GM12878 (cell line): ENCODE results near the gene HCST. TPM values are rescaled to one million over a fixed set of nuclear protein-coding genes. Genes with fewer than 3 reads are reported as not detected.

ENCODE experiments used
- ATAC-seq: fragments of 200-7000 bp; cut with Tn5 transposase; 3 replicates; pipeline ENCODE4 v1.9.1; 2020; ENCODE audit warnings: mild to moderate bottlenecking, moderate library complexity
- BruUV-seq: library from RNA; stranded (reverse); fragments of 400-500 nt; replicated peaks from 2 replicates; lab custom pipeline; 2021; lab: Mats Ljungman, UMichigan
- CTCF ChIA-PET: fragments of 300-600 bp; sonication (Branson Sonifier 250); formaldehyde crosslinking; extraction: SDS; loops from one replicate; lab custom pipeline; 2021; ENCODE audit warnings: inconsistent platforms; lab: Yijun Ruan, JAX
- POLR2A ChIA-PET: fragments of 350-600 bp; formaldehyde crosslinking; extraction: SDS; loops from one replicate; lab custom pipeline; 2021; ENCODE audit warnings: inconsistent platforms; lab: Charles Lee
- RAD21 ChIA-PET: fragments of 300-600 bp; sonication (Branson Sonifier 250); formaldehyde crosslinking; loops from one replicate; lab custom pipeline; 2023; ENCODE audit warnings: antibody characterized with exemption; ENCODE audit not compliant: unreplicated experiment; lab: Charles Lee
- SMC1A ChIA-PET: fragments of 300-600 bp; sonication (Branson Sonifier 250); formaldehyde crosslinking; loops from one replicate; lab custom pipeline; 2023; ENCODE audit not compliant: unreplicated experiment, uncharacterized antibody; lab: Charles Lee
- DNase-seq: peaks from one replicate; pipeline ENCODE4 v3.0.0-alpha.2; 2011; ENCODE audit warnings: low read depth, low spot score
- FAIRE-seq: peaks from 3 replicates; lab custom pipeline; 2011; peaks lifted over from hg19 to GRCh38; lab: Jason Lieb, UNC
- H2AFZ ChIP-seq: 2 replicates; pipeline ENCODE4 v1.6.0; 2011; ENCODE audit warnings: low read depth, low read length, control low read depth; ENCODE audit not compliant: control insufficient read depth
- H3K27ac ChIP-seq: 2 replicates; pipeline ENCODE4 v1.5.1; 2011; ENCODE audit warnings: control low read depth; ENCODE audit not compliant: control insufficient read depth, insufficient read depth
- H3K27me3 ChIP-seq, 2 experiments: replicated peaks in 1 of 2; 2 replicates each; pipeline versions ENCODE4 v1.6.0 to v1.6.1; 2011; ENCODE audit warnings: low read length in 1 of 2; ENCODE audit not compliant: control insufficient read depth in 2 of 2, insufficient read depth in 2 of 2
- H3K36me3 ChIP-seq, 2 experiments: 2 replicates each; pipeline ENCODE4 v1.5.1; 2011; ENCODE audit warnings: low read length in 1 of 2; ENCODE audit not compliant: control insufficient read depth in 2 of 2, insufficient read depth in 2 of 2
- H3K4me1 ChIP-seq: 2 replicates; pipeline ENCODE4 v1.6.1; 2011; ENCODE audit warnings: mild to moderate bottlenecking, low read length, moderate library complexity, mixed read lengths; ENCODE audit not compliant: control insufficient read depth, insufficient read depth
- H3K4me2 ChIP-seq: 2 replicates; pipeline ENCODE4 v1.6.0; 2011; ENCODE audit warnings: control low read depth; ENCODE audit not compliant: control insufficient read depth, insufficient read depth
- H3K4me3 ChIP-seq: fragments of 200-600 bp; sonication (generic); 2 replicates; pipeline ENCODE4 v1.5.1; 2016
- H3K79me2 ChIP-seq: 2 replicates; pipeline ENCODE4 v1.6.0; 2011; ENCODE audit warnings: low read length; ENCODE audit not compliant: control insufficient read depth, insufficient read depth
- H3K9ac ChIP-seq: 2 replicates; pipeline ENCODE4 v1.8.0; 2011; ENCODE audit warnings: low read length, control low read depth, mixed read lengths; ENCODE audit not compliant: control insufficient read depth, insufficient read depth
- H3K9me3 ChIP-seq: replicated peaks from 3 replicates; pipeline ENCODE4 v1.5.1; 2011; ENCODE audit warnings: mild to moderate bottlenecking, low read length; ENCODE audit not compliant: control insufficient read depth, insufficient read depth
- H4K20me1 ChIP-seq: 2 replicates; pipeline ENCODE4 v1.6.0; 2011; ENCODE audit not compliant: control insufficient read depth, insufficient read depth
- BCL3 ChIP-seq: IDR thresholded peaks from 2 replicates; pipeline ENCODE4 v1.6.1; 2011; ENCODE audit warnings: borderline replicate concordance, low read depth, mild to moderate bottlenecking, moderate library complexity, low read length; ENCODE audit not compliant: insufficient read depth, poor library complexity, severe bottlenecking
- CHD1 ChIP-seq: IDR thresholded peaks from 2 replicates; pipeline ENCODE4 v1.6.1; 2012; ENCODE audit warnings: low read depth, low read length, improper control_type of control experiment
- ELK1 ChIP-seq: IDR thresholded peaks from 2 replicates; pipeline ENCODE4 v1.6.1; 2012; ENCODE audit warnings: low read depth, low read length, improper control_type of control experiment
- FOXM1 ChIP-seq: IDR thresholded peaks from 2 replicates; pipeline ENCODE4 v1.6.1; 2012; ENCODE audit warnings: low read depth, mild to moderate bottlenecking, inconsistent platforms, low read length, moderate library complexity
- HCFC1 ChIP-seq: fragments of 150-350 bp; IDR thresholded peaks from 2 replicates; pipeline ENCODE4 v1.6.1; 2014; ENCODE audit warnings: low read length
- MXI1 ChIP-seq: fragments of 150-350 bp; IDR thresholded peaks from 2 replicates; pipeline ENCODE4 v1.6.1; 2011; ENCODE audit warnings: low read depth, mild to moderate bottlenecking, inconsistent platforms, low read length, improper control_type of control experiment
- MYB ChIP-seq: fragments of 150-350 bp; IDR thresholded peaks from 2 replicates; pipeline ENCODE4 v1.6.1; 2014; ENCODE audit warnings: mild to moderate bottlenecking, low read depth, low read length, borderline replicate concordance
- NKRF ChIP-seq: fragments of 450-650 bp; conservative IDR thresholded peaks from 2 replicates; pipeline ENCODE4 v1.6.1; 2017; ENCODE audit warnings: mild to moderate bottlenecking, moderate library complexity
- PRDM15 ChIP-seq: fragments of 450-650 bp; formaldehyde crosslinking; IDR thresholded peaks from 2 replicates; pipeline ENCODE4 v1.4.0; 2020; ENCODE audit warnings: mild to moderate bottlenecking, moderate library complexity
- RUNX3 ChIP-seq: IDR thresholded peaks from 2 replicates; pipeline ENCODE4 v1.6.1; 2012; ENCODE audit warnings: low read length, inconsistent platforms
- SIX5 ChIP-seq: IDR thresholded peaks from 2 replicates; pipeline ENCODE4 v1.6.1; 2011; ENCODE audit warnings: mild to moderate bottlenecking, low read depth, low read length, moderate library complexity; ENCODE audit not compliant: severe bottlenecking
- SMAD1 ChIP-seq: fragments of 450-650 bp; IDR thresholded peaks from 2 replicates; pipeline ENCODE4 v1.6.1; 2018; ENCODE audit warnings: mild to moderate bottlenecking, low read depth; ENCODE audit not compliant: partially characterized antibody
- SPI1 ChIP-seq: IDR thresholded peaks from 2 replicates; pipeline ENCODE4 v1.6.1; 2011; ENCODE audit warnings: low read depth, mild to moderate bottlenecking, low read length, moderate library complexity, borderline replicate concordance; ENCODE audit not compliant: insufficient read depth
- SUZ12 ChIP-seq: fragments of 200-600 bp; sonication (generic); IDR thresholded peaks from one replicate; pipeline ENCODE4 v1.6.1; 2018; ENCODE audit warnings: antibody characterized with exemption, mild to moderate bottlenecking; ENCODE audit not compliant: unreplicated experiment
- TCF12 ChIP-seq: IDR thresholded peaks from 2 replicates; pipeline ENCODE4 v1.6.1; 2011; ENCODE audit warnings: low read depth, mild to moderate bottlenecking, low read length
- YY1 ChIP-seq: IDR thresholded peaks from 2 replicates; pipeline ENCODE4 v1.6.1; 2011; ENCODE audit warnings: low read depth, mild to moderate bottlenecking, low read length
- ZBED1 ChIP-seq: IDR thresholded peaks from 2 replicates; pipeline ENCODE4 v1.6.1; 2016; ENCODE audit warnings: borderline replicate concordance
- ZSCAN29 ChIP-seq: fragments of 450-650 bp; IDR thresholded peaks from 2 replicates; pipeline ENCODE4 v1.6.1; 2017; ENCODE audit warnings: mild to moderate bottlenecking, moderate library complexity
- WGBS: methylation state at CpG from one replicate; pipeline ENCODE4 v1.1.6; 2016; ENCODE audit warnings: low lambda C conversion rate; ENCODE audit not compliant: insufficient replicate concordance, insufficient coverage; ENCODE audit errors: missing lambda C conversion rate; 5-methylcytosine and 5-hydroxymethylcytosine counted together
- in situ Hi-C: fragments of 300-500 bp; cut with MboI; formaldehyde crosslinking; loops from 9 replicates; pipeline ENCODE4 v1.14.3; 2018; ENCODE audit warnings: mixed read lengths
- intact Hi-C: fragments of 100-400 bp; cut with micrococcal nuclease; formaldehyde crosslinking; loops from one replicate; pipeline ENCODE4 v1.14.2; 2022; ENCODE audit not compliant: unreplicated experiment
- polyA plus RNA-seq, 11 experiments: library from polyadenylated mRNA; depleted of rRNA in 4 of 11; unstranded in 6 of 11; stranded (reverse) in 5 of 11; fragments of >200 nt; fragmentation: Nextera tagmentation in 4 of 11; fragmentation: Illumina TruSeq in 1 of 11; extraction: Ambion mirVana in 4 of 11; extraction: Trizol in 1 of 11; gene quantifications; 1 replicate in 1 of 11; 2 replicates in 10 of 11; pipeline versions ENCODE4 v1.2.1 to v1.2.3, GENCODE V29; 2011 to 2016; ENCODE audit warnings: inconsistent platforms in 2 of 11, missing spikeins in 2 of 11, low read depth in 1 of 11
- total RNA-seq, 4 experiments: library from RNA; depleted of rRNA in 3 of 4; stranded (reverse); fragments of >200 nt in 3 of 4; fragmentation: Illumina TruSeq in 1 of 4; extraction: Trizol in 1 of 4; gene quantifications; 2 replicates each; pipeline versions ENCODE4 v1.2.1 to v1.2.3, GENCODE V29; 2013 to 2021

The HCST gene
- total and polyA plus RNA-seq, 10 of the 15 experiments (the other 5 are each of a cell fraction or from before 2014, with no cell fraction given): 7.5 to 79.6 (median 33.6) TPM

- Histone ChIP-seq H3K79me2 (no peaks in the 10 kb centered on the region), H2AFZ (no peak overlapping the region), H3K4me3 (no peak overlapping the region), H3K27me3 (peaks cover 2 to 4% of the 10 kb centered on the region in 2 experiments; a peak in 1 of 4 replicates), H3K4me2 (no peak overlapping the region), H3K36me3 (no peaks in the 10 kb centered on the region), H3K9ac (no peak overlapping the region), H3K9me3 (no peaks in the 10 kb centered on the region), H3K4me1 (peaks cover 13% of the 10 kb centered on the region), H3K27ac (no peak overlapping the region), H4K20me1 (no peaks in the 10 kb centered on the region)
- ATAC-seq (no peak), FAIRE-seq (peak; percentile 49), DNase-seq (no peak)
- CTCF ChIA-PET: no interaction called here
- no peak for TF ChIP-seq SUZ12
- TF ChIP-seq MYB: no peak
- no peak for TF ChIP-seq TCF12
- TF ChIP-seq CHD1: no peak
- no peak for TF ChIP-seq NKRF
- peak; percentile 71 for TF ChIP-seq SIX5
- no peak for TF ChIP-seq BCL3
- no peak for TF ChIP-seq SMAD1
- no peak for TF ChIP-seq SPI1
- no peak for TF ChIP-seq ELK1
- no peak for TF ChIP-seq MXI1
- TF ChIP-seq RUNX3: no peak
- TF ChIP-seq HCFC1: peak; percentile 50
- TF ChIP-seq YY1: 0 out of 2 replicates have a peak, but pooled peaks have one; percentile 29
- TF ChIP-seq ZBED1: no peak
- TF ChIP-seq FOXM1: no peak
- no peak for TF ChIP-seq ZSCAN29
- no peak for TF ChIP-seq PRDM15
- SMC1A ChIA-PET: interaction anchor here (1.0 kb wide), 1 partner anchor 176 kb away, joined by 3 read pairs; no protein-coding TSS in a partner anchor
- RAD21 ChIA-PET: no interaction called here
- intact Hi-C loops: no loop called here
- WGBS: 32% methylated on average over 5 of the region's 5 CpGs
- BruUV-seq: no TSS peak
- POLR2A ChIA-PET: no interaction called here
- in situ Hi-C loops: no loop called here
Measured at GRCh38 chr19:35872180-35872579, 30.1 kb upstream of the HCST start.
